Neutrophil (primary cell): ENCODE data around the gene ARHGEF39.

ENCODE experiments used
- H3K27ac ChIP-seq: fragments of 200-600 bp; sonication (generic); 2 replicates; pipeline ENCODE4 v1.5.1; 2016; ENCODE audit warnings: mild to moderate bottlenecking, moderate library complexity
- H3K27me3 ChIP-seq: fragments of 200-600 bp; sonication (generic); 2 replicates; pipeline ENCODE4 v1.6.0; 2016; ENCODE audit warnings: mild to moderate bottlenecking
- H3K36me3 ChIP-seq: fragments of 200-600 bp; sonication (generic); 2 replicates; pipeline ENCODE4 v1.5.1; 2017
- H3K4me1 ChIP-seq, 2 experiments: fragments of 200-600 bp in 1 of 2; sonication (generic) in 1 of 2; 1 replicate in 1 of 2; 2 replicates in 1 of 2; pipeline versions ENCODE4 v1.5.1 to v1.6.1; 2013 to 2016; ENCODE audit warnings: low read depth in 1 of 2, low read length in 1 of 2, mild to moderate bottlenecking in 1 of 2, moderate library complexity in 1 of 2; ENCODE audit not compliant: control insufficient read depth in 1 of 2, insufficient read depth in 1 of 2
- H3K4me3 ChIP-seq, 2 experiments: fragments of 200-600 bp in 1 of 2; sonication (generic) in 1 of 2; 1 replicate in 1 of 2; 2 replicates in 1 of 2; pipeline ENCODE4 v1.5.1; 2013 to 2016; ENCODE audit warnings: low read depth in 1 of 2, low read length in 1 of 2, mild to moderate bottlenecking in 1 of 2, moderate library complexity in 1 of 2
- H3K9me3 ChIP-seq: fragments of 200-600 bp; sonication (generic); 2 replicates; pipeline ENCODE4 v1.5.1; 2016
- CTCF ChIP-seq: fragments of 200-600 bp; sonication (generic); IDR thresholded peaks from 2 replicates; pipeline ENCODE4 v1.5.1; 2016; ENCODE audit warnings: antibody characterized with exemption

ARHGEF39 gene

GRCh38 chr9:35687972-35688557 is 23.1 kb upstream of the ARHGEF39 start:
- Histone ChIP-seq H3K4me3 (no peak overlapping the region), H3K36me3 (no peaks in the 10 kb centered on the region), H3K27me3 (peaks cover 27% of the 10 kb centered on the region), H3K27ac (no peak overlapping the region), H3K9me3 (no peaks in the 10 kb centered on the region), H3K4me1 (peaks cover 10 to 16% of the 10 kb centered on the region in 2 experiments)
- TF ChIP-seq CTCF, result no peak

GRCh38 chr9:35687306-35687705 is 22.3 kb upstream of the ARHGEF39 start:
- Histone ChIP-seq H3K9me3 (no peaks in the 10 kb centered on the region), H3K36me3 (no peaks in the 10 kb centered on the region), H3K4me1 (peaks cover 10 to 16% of the 10 kb centered on the region in 2 experiments), H3K4me3 (no peak overlapping the region), H3K27ac (no peak overlapping the region), H3K27me3 (peaks cover 27% of the 10 kb centered on the region)
- no peak for TF ChIP-seq CTCF

GRCh38 chr9:35686222-35687203 is 21.5 kb upstream of the ARHGEF39 start:
- H3K36me3 ChIP-seq, result no peaks in the 10 kb centered on the region
- no peak overlapping the region for H3K27ac ChIP-seq
- peaks cover 10 to 16% of the 10 kb centered on the region in 2 experiments for H3K4me1 ChIP-seq
- H3K4me3 ChIP-seq, result no peak overlapping the region
- no peak for TF ChIP-seq CTCF
- H3K9me3 ChIP-seq, result no peaks in the 10 kb centered on the region
- peaks cover 27% of the 10 kb centered on the region for H3K27me3 ChIP-seq

GRCh38 chr9:35685506-35685905 is 20.5 kb upstream of the ARHGEF39 start:
- Histone ChIP-seq H3K27ac (no peak overlapping the region), H3K4me3 (no peak overlapping the region), H3K9me3 (no peaks in the 10 kb centered on the region), H3K27me3 (peaks cover 26% of the 10 kb centered on the region), H3K4me1 (peaks cover 5 to 10% of the 10 kb centered on the region in 2 experiments), H3K36me3 (no peaks in the 10 kb centered on the region)
- no peak for TF ChIP-seq CTCF

- Histone ChIP-seq H3K9me3 (no peaks in the 10 kb centered on the region), H3K4me3 (no peak overlapping the region), H3K36me3 (no peaks in the 10 kb centered on the region), H3K4me1 (peaks cover under 1 to 4% of the 10 kb centered on the region in 2 experiments), H3K27me3 (peaks cover 20% of the 10 kb centered on the region), H3K27ac (no peak overlapping the region)
- no peak for TF ChIP-seq CTCF
Measured at GRCh38 chr9:35684921-35685320, 19.9 kb upstream of the ARHGEF39 start.
